NCI-H510A treated with DMSO at 0.1 percent for 48 hours (cell line): ENCODE data around the gene GRAP.
"Not testable (repeated sequence)": the region's sequence is repeated elsewhere in the genome, so short reads cannot be mapped to it uniquely, and the experiment has no call there.

Experiments used
- DNase-seq: peaks from one replicate; lab custom pipeline; 2025; lab: John Stamatoyannopoulos, UW

Gene GRAP

DNA sequence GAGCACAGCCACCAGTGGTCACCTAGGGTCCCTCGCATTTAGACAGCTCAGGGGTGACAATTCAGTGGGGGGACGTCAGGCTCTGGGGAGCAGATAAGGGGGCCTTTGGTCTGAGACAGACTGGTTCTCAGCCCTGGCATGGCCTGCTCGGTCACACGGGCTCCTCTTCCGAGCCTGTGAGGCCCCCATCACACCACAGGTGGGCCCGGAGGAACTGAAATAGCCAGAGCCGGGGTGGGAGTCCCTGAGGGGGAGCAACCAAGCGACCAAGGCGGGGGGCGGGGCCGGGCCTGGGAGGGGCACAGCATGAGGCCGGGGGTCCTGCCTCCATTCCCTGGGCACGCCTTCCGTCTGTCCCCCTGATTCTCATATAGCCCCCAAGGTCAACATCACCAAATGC is 4.4 kb downstream of the GRAP start:
- not testable (repeated sequence) for DNase-seq

- DNase-seq: not testable (repeated sequence)
These were observed 4.9 kb downstream of the GRAP start for GRCh38 chr17:19041871-19042270.

GRCh38 chr17:19040350-19040749 is 6.4 kb downstream of the GRAP start:
- DNase-seq: not testable (repeated sequence)

DNA sequence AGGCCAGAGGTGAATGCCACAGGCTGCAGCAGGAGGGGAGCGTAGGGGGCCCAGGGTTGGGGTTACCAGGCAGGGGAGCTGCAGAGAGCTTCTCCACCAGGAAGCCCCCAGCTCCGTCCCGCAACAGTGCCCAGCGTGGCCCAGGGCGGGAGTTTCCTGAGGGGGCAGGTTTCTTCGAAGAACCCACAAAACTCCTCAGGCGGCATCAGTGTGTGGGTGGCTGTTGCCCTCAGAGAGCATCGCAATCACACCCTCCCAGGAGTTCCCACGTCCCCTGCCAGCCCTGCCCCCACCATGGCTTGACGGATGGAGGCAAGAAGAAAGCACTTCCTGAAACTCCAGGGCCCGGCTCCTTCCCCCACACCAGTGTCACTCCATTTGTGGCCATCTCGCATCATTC is 8.0 kb downstream of the GRAP start:
- not testable (repeated sequence) for DNase-seq

DNA sequence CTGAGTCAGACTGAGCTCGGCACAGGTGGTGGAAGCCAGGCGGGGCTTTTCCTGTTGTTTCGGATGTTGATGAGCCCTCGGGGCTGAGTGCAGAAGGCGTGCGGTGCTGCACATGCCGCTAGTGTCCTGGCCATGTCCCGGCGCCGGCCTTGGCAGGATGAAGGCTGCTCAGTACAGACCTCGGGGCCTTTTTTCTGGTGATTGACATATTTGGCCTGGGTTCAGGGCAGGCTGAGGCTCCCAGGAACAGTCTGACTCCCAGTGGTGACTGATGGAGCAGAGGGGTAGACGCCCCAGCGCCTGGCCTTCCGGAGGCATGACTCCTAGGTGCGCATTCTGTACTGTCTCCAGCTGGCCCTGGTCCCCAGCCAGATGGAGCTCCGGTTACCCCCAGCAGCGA is 8.8 kb downstream of the GRAP start:
- not testable (repeated sequence) for DNase-seq

DNA sequence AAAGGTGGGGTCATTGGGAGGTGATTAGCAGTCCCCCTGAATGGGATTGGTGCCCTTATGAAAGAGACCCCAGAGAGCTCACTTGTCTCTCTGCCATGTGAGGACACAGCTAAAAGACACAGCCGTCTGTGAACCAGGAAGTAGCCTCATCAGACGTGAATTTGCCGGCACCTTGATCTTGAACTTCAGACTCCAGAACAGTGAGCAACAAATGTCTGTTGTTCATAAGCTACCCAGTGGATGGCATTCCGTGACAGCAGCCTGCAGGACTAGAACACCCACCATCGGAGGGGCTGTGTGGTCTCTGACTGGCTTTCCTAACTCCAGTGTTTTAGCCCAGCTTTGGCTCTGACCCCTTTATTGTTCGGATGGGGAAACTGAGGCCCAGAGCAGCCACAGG is 9.2 kb downstream of the GRAP start:
- not testable (repeated sequence) for DNase-seq

DNA sequence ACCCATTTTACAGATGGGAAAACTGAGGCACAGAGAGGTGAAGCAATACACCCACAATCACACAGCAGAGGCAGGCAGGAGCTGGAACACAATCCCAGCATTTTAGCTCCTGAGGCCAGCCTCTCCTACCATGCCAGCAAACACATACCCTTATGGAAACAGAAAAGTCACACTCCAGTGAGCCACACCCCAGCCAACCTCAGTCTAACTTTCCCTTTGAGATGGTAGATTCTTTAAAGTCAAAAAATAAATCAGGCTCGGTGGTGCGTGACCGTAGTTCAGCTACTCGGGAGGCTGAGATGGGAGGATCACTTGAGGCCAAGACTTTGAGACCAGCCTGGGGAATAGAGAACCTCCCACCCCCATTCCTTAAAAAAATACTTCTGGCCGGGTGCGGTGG is 10.6 kb downstream of the GRAP start:
- not testable (repeated sequence) for DNase-seq

DNA sequence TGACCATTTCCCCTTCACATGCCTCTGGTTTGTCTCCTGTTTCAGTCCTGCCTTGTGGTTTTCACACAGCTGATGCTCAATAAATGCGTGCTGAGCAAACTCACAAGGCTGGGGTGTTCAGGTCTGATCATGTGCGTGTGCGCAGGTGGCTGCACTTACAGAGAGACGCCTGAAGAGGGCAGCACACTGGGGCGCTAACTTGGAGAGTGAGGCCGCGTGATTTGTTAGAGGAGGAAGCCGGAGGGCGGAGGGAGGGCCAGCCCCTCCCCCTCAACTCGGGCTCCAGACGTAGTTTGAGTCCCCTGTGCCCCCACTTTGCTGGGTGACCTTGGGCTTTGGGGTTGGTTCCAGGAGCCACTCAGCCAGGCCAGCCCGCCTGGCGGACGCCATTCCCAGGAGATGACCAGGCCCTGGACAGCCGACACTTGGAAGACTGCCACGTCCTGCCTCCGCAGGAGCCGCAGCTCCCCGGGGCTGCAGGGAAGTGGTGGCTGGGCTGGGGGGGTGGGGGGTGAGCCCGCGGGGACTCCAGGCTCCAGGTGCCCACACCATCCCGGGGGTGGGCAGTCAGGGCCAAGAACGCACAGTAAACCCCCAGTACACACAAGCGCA is 14.3 kb downstream of the GRAP start:
- DNase-seq: not testable (repeated sequence)

DNA sequence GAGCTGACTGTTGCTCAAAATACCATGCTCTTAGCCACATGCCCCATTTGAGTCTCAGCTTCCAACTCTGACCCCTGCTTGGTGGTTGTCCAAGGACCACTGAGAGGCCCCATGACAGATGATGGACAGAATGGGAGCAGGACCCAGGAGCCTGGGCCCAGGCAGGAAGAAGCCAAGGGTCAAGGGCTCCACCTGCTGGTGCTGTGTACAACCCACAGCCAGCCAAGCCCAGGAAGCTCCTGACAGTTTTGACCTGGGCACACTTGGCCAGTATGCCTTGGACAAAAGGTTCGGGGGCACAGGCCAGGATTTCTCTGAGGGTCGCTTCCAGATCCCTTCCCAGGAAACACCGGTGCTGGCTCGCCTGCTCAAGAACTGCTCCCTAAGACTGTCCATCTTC is 15.0 kb downstream of the GRAP start:
- DNase-seq: not testable (repeated sequence)

- not testable (repeated sequence) for DNase-seq
These were observed 15.8 kb downstream of the GRAP start for GRCh38 chr17:19030771-19031449.

- DNase-seq: not testable (repeated sequence)
These were observed 17.0 kb downstream of the GRAP start for GRCh38 chr17:19029740-19030139.

DNA sequence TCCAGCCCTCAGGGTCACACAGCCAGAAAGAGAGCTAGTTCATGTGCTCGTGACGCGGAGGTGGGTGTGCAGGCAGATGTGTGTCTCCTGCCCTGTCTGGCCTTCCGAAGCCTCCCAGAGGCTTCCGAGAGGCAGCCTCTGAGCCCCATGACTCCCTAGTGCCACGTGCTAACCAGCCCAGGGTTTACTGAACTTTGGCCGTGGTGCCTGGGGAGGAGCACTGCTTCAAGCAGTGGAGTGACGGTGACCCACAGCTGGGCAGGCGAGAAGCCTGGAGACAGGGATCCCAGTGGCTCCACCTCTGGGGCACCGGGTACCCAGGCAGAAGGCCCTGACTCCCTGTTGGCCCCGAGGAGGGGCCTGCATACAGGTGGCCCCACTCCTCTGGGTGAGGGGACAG is 18.1 kb downstream of the GRAP start:
- not testable (repeated sequence) for DNase-seq

- DNase-seq: no peak
These were observed 22.4 kb downstream of the GRAP start for GRCh38 chr17:19024101-19025078.

GRCh38 chr17:19023209-19023999 is 23.4 kb downstream of the GRAP start:
- DNase-seq: no peak

DNA sequence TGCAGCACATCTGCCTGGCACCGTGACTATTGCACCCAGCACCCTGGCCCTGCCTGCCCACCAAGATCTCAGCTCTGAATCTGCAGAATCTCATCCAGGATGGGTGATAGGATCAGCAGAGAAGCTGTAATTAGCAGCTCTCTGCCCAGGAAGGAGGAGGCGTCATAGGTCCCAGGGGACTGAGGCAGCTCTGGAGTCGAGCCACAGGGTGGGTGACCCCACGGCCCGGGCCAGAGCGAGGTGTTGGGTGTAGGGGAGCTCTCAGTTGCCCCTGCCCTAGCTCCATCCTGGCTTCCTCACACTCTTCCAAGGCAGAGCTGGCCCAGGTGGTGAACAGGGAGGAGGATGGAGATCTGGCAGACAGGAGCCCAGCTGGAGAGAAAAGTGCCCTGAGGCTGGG is 24.0 kb downstream of the GRAP start:
- DNase-seq: no peak

GRCh38 chr17:19022128-19022527 is 24.6 kb downstream of the GRAP start:
- no peak for DNase-seq

- no peak for DNase-seq
These were observed 25.1 kb downstream of the GRAP start for GRCh38 chr17:19021622-19022083.

GRCh38 chr17:19021011-19021621 is 25.6 kb downstream of the GRAP start:
- not testable (repeated sequence) for DNase-seq

GRCh38 chr17:19020016-19020415 is 26.7 kb downstream of the GRAP start:
- no peak for DNase-seq

DNA sequence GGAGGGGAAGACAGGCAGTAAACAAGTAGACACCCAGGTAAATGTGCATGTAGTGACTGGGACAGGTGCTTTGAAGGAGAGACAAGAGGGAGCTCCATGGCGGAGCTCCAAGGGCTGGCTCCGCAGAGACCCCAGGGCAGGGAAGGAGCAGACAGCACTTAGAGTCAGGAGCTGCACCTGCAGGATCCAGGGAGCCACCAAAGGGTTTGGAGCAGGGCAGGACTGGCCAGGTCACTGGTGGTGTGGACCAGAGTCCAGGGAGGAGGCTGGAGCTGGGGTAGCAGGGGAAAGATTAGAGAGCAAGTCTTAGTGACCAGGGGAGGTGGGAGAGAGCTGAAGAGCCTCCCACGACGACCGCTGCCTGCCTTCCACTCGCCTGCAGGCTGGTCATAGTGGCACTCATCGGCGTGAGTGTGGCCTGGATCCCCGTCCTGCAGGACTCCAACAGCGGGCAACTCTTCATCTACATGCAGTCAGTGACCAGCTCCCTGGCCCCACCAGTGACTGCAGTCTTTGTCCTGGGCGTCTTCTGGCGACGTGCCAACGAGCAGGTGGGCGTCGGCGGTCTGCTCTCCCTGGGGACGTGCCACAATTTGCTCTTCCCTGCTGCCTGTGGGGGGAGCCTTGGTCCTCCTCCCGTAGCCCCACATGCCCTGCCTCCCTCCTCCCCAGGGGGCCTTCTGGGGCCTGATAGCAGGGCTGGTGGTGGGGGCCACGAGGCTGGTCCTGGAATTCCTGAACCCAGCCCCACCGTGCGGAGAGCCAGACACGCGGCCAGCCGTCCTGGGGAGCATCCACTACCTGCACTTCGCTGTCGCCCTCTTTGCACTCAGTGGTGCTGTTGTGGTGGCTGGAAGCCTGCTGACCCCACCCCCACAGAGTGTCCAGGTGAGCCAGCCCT is 27.5 kb downstream of the GRAP start:
- DNase-seq: no peak
